GM06990 (cell line): ENCODE data around the gene POLR2E.
"Not testable (repeated sequence)": the region's sequence is repeated elsewhere in the genome, so short reads cannot be mapped to it uniquely, and the experiment has no call there.

ENCODE experiments used
- DNase-seq: peaks from one replicate; pipeline ENCODE4 v3.0.0-alpha.2; 2011; ENCODE audit not compliant: insufficient read length; ENCODE audit errors: extremely low read depth
- H3K27me3 ChIP-seq: replicated peaks from 2 replicates; pipeline ENCODE4 v1.6.0; 2011; ENCODE audit warnings: low read length; ENCODE audit not compliant: control insufficient read depth, insufficient read depth
- H3K36me3 ChIP-seq: 2 replicates; pipeline ENCODE4 v1.5.1; 2011; ENCODE audit warnings: low read length; ENCODE audit not compliant: control insufficient read depth, insufficient read depth
- H3K4me3 ChIP-seq: replicated peaks from 2 replicates; pipeline ENCODE4 v1.5.1; 2011; ENCODE audit warnings: low read depth, mild to moderate bottlenecking, control low read depth, low read length
- TF ChIP-seq, protein P1 (sequence below): IDR thresholded peaks from 2 replicates; pipeline ENCODE4 v1.5.1; 2011; ENCODE audit warnings: low read length, control low read depth, mild to moderate bottlenecking, inconsistent platforms; ENCODE audit not compliant: insufficient read depth, poor library complexity, severe bottlenecking

The POLR2E gene

DNA sequence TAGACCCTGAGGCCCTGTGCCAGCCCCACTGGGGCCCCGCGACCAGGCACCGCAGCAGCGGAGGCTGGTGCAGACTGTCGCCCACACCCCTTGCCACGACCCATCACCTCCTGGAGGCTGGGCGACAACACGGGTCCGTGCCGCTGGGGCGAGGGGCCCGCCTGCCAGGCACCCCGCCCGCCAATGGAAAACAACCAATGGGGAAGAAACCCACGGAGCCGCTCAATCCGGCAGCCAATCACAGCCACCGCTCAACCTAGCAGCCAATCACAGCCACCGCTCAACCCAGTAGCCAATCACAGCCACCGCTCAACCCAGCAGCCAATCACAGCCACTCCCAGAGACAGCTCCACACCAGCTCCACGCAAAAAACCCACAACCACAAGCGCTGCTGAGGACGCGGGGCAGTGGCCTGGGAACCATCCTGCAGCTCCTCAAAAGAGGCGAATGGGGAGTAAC lies 38.3 kb upstream of the POLR2E start:
- DNase-seq = peak; percentile 83
- Histone ChIP-seq H3K27me3 (no peaks in the 10 kb centered on the region), H3K36me3 (peaks cover 2% of the 10 kb centered on the region), H3K4me3 (peak overlapping the region; percentile 61)
- TF ChIP-seq, protein P1, sequence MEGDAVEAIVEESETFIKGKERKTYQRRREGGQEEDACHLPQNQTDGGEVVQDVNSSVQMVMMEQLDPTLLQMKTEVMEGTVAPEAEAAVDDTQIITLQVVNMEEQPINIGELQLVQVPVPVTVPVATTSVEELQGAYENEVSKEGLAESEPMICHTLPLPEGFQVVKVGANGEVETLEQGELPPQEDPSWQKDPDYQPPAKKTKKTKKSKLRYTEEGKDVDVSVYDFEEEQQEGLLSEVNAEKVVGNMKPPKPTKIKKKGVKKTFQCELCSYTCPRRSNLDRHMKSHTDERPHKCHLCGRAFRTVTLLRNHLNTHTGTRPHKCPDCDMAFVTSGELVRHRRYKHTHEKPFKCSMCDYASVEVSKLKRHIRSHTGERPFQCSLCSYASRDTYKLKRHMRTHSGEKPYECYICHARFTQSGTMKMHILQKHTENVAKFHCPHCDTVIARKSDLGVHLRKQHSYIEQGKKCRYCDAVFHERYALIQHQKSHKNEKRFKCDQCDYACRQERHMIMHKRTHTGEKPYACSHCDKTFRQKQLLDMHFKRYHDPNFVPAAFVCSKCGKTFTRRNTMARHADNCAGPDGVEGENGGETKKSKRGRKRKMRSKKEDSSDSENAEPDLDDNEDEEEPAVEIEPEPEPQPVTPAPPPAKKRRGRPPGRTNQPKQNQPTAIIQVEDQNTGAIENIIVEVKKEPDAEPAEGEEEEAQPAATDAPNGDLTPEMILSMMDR = no peak

DNA sequence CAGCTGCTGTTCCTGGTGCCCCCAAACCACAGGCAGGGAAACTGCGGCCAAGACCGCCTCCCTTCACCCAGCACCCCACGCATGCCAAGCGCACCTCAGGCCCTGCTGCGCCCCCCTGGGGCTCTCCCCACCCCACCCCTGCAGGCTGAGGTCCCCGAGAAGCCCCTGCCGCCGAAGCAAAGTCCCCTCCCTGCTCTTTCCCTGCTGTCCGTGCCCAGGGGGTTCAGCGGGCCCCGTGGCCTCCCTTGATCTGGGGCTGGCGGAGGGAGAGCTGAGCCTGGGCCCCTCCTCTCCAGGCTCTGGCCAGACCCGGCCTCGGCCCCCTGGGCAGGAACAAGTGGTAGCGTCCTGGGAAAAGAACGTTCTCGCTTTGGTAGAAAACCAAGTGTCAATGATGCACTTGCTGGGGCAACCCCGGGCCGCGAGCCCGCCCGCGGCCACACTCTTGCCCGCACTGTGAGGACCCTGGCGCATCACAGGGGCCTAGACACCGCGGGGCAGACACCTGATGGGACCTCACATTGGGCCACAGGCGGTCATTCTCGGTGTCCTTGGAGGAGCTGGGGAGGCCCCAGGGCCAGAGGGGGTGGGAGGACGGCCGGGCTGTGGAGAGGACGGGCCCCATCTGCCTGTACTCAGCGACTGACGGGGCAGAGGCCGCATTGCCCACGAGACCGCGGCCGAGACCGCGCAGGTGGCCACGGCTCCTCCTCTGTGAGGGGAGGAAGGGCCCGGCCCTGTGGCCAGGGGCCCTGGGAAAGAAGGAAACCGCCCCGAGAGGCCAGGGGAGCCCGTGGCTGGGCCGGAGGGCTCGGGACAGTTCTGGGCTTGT lies 37.6 kb upstream of the POLR2E start:
- peak; percentile 68 for DNase-seq
- H3K4me3 ChIP-seq = peak overlapping the region; percentile 61

DNA sequence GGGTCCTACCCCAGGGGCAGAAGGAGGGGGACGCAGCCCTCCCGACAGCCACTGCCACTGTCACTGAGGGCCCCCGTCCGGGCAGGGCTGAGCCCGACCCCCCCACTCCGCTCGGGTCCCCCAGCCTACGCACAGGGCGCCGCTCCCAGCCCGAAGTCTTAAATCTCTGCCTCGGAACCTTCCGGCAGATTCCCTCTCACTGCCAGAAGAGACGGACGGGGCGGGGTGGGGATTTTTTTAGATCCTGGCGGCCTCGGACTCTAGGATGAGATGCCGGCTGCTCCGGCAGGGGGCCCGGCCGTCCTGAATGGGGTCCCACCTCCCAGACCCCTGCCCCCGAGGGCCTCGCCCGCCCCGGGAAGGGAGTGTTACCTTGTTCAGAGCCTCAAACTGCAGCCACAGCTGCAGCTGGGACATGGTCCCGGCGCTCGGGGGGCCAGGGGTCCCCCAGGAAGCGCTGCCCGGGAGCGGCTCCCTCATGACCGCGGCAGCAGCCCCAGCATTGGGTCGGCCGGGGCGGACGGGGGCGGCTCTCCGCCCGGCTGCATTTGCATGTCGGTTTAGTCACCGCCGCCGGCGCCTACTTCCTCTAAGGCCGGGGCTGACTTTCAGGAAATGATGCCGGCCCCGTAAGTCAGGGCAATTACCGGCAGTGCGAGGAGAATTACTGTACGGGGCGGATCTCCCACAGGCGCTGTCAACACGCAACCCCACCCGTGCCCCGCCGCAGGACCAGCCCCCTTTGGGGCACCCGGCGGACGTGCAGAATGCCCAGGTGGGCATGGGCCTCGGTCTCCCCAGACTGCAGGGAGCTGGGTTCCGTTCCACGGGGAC lies 36.8 kb upstream of the POLR2E start:
- TF ChIP-seq, protein P1 = no peak
- Histone ChIP-seq H3K36me3 (peaks cover 8% of the 10 kb centered on the region), H3K27me3 (no peaks in the 10 kb centered on the region), H3K4me3 (peak overlapping the region; percentile 61)
- DNase-seq = peak; percentile 88

More for the DNA sequence above, 37.6 kb upstream of the POLR2E start:
- TF ChIP-seq, protein P1 = no peak
- Histone ChIP-seq H3K27me3 (no peaks in the 10 kb centered on the region), H3K36me3 (peaks cover 3% of the 10 kb centered on the region)

DNA sequence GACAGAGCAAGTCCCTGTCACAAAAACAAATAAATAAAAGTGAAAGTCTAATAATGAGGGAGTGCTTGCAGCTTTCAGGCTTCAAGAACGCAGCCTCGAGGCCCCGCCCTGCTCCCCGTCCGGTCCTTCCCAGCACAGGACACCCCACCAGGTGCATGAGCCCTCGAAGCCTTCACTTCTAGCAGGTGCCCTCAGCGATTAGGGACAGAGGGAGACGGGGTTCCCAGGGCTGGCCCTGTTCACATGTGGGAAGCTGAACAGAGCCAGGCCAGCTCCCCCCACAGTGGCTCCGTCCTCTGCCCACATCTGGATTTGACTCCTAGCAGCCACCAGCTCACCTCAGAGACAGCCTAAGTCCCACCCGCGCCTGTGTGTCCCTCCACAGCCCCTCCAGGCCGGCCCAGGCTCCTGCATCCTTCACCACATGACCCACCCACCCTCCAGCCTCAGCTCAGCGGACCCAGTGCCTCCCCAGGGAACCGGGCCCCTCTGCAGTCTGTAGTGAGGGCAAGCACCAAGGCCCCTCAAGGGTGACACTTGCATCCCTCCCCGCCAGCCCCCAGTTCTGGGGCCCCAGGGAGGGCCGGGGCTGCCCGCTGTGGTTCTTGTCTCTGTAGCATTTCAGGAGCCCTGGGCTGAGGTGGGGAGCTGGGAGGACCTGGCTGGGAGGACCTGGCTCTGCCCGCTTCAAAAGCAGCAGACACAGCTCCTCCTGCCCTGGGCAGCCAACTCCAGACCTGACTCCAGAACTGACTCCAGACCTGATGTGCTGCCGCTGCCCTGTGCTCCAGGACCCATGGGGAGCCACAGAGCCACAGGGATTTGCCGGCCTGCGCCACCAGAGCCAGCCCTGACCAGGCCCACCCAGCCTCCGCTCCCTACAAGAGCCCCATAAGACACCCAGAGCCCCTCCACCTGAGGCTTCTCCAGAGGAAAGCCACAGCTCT lies 35.9 kb upstream of the POLR2E start:
- peak overlapping the region; percentile 61 for H3K4me3 ChIP-seq
- peaks cover 14% of the 10 kb centered on the region for H3K36me3 ChIP-seq
- peak; percentile 72 for DNase-seq
- H3K27me3 ChIP-seq = no peaks in the 10 kb centered on the region
- TF ChIP-seq, protein P1 = no peak

DNA sequence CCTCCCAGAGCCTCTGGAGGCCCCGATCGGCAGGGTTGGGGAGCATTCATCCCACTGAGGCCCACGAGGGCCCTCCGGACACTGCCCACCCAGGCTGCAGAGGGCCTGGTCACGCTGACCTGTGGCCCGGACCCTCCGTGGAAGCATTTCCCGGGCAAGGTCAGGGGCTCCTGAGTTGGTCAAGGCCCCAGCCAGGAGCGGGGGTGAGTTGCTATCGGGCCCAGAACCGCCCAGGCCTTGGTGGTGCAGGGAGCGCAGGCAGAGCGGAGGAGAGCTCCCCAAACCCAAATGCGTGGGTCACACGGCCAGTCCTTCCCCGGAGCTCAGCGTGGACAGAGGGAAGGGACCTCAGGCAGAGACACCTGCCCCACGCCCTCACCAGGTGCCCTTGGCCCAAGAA lies 34.4 kb upstream of the POLR2E start:
- H3K36me3 ChIP-seq = peaks cover 14% of the 10 kb centered on the region
- DNase-seq = no peak
- no peak overlapping the region for H3K4me3 ChIP-seq
- TF ChIP-seq, protein P1 = no peak
- no peaks in the 10 kb centered on the region for H3K27me3 ChIP-seq

DNA sequence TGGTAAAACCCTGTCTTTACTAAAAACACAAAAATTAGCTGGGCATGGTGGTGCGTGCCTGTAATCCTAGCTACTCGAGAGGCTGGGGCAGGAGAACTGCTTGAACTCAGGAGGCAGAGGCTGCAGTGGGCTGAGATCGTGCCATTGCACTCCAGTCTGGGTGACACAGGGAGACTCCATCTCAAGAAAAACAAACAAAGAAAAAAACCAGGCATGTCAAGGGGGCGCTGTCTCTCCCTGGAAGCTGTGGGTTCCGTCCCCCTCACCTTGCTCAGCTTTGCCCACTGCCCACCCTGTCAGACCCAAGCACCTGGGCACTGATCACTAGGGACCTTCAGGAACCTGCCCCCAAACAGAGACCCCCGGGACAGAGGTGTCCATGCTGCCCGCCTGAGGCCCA lies 33.9 kb upstream of the POLR2E start:
- H3K4me3 ChIP-seq, DNase-seq, H3K27me3 ChIP-seq: not testable (repeated sequence)
- peaks cover 17% of the 10 kb centered on the region for H3K36me3 ChIP-seq
